GM19455 (cell line): ENCODE results near the gene ATG2B.
A peak's percentile ranks its signal among the peaks of the same experiment; 100 is the strongest.

Experiments used
- ATAC-seq: cut with Tn5 transposase; IDR thresholded peaks from one replicate; pipeline ENCODE4 v1.9.1; 2021; ENCODE audit not compliant: unreplicated experiment

The ATG2B gene

GRCh38 chr14:96362965-96363750 lies at the start of gene ATG2B, which contains the start of gene GSKIP:
Gene ATG2B, minus strand, starts transcription at chr14:96363341. Its CDS starts 365 bp downstream, at chr14:96362976.
Gene GSKIP, plus strand, starts transcription at chr14:96363526. Its CDS starts 18,722 bp downstream, at chr14:96382248.
- ATAC-seq, result peak; percentile 70

GRCh38 chr14:96410119-96410518 lies 47.0 kb upstream of the ATG2B start:
- ATAC-seq, result no peak

- no peak for ATAC-seq
Measured at GRCh38 chr14:96409701-96410100, 46.6 kb upstream of the ATG2B start.

GRCh38 chr14:96408608-96409007 lies 45.5 kb upstream of the ATG2B start:
- no peak for ATAC-seq

- ATAC-seq, result no peak
Measured at GRCh38 chr14:96407935-96408570, 44.9 kb upstream of the ATG2B start.

- ATAC-seq, result no peak
Measured at GRCh38 chr14:96405677-96406076, 42.5 kb upstream of the ATG2B start.

GRCh38 chr14:96403409-96403808 lies 40.3 kb upstream of the ATG2B start:
- no peak for ATAC-seq

- ATAC-seq, result no peak
Measured at GRCh38 chr14:96400495-96400894, 37.4 kb upstream of the ATG2B start.

GRCh38 chr14:96399405-96399804 lies 36.3 kb upstream of the ATG2B start:
- ATAC-seq, result no peak

- no peak for ATAC-seq
Measured at GRCh38 chr14:96398921-96399320, 35.8 kb upstream of the ATG2B start.

- ATAC-seq, result no peak
Measured at GRCh38 chr14:96398432-96398831, 35.3 kb upstream of the ATG2B start.

- no peak for ATAC-seq
Measured at GRCh38 chr14:96394047-96394815, 31.1 kb upstream of the ATG2B start.

GRCh38 chr14:96393071-96393691 lies 30.0 kb upstream of the ATG2B start:
- no peak for ATAC-seq

GRCh38 chr14:96391293-96392118 lies 28.4 kb upstream of the ATG2B start:
- ATAC-seq, result peak; percentile 89

- ATAC-seq, result no peak
Measured at GRCh38 chr14:96390965-96391292, 27.8 kb upstream of the ATG2B start.

GRCh38 chr14:96385385-96385784 lies 22.2 kb upstream of the ATG2B start:
- ATAC-seq, result no peak

GRCh38 chr14:96384740-96385139 lies 21.6 kb upstream of the ATG2B start:
- no peak for ATAC-seq

GRCh38 chr14:96384053-96384452 lies 20.9 kb upstream of the ATG2B start:
- ATAC-seq, result no peak

- ATAC-seq, result no peak
Measured at GRCh38 chr14:96383445-96383844, 20.3 kb upstream of the ATG2B start.

GRCh38 chr14:96380735-96381134 lies 17.6 kb upstream of the ATG2B start:
- ATAC-seq, result peak; percentile 65
